HG03432 (cell line): ENCODE measurements around the gene FRMPD4.

Source experiments
- ATAC-seq: cut with Tn5 transposase; IDR thresholded peaks from one replicate; pipeline ENCODE4 v1.9.1; 2021; ENCODE audit warnings: mild to moderate bottlenecking, moderate library complexity; ENCODE audit not compliant: unreplicated experiment

Gene FRMPD4

DNA sequence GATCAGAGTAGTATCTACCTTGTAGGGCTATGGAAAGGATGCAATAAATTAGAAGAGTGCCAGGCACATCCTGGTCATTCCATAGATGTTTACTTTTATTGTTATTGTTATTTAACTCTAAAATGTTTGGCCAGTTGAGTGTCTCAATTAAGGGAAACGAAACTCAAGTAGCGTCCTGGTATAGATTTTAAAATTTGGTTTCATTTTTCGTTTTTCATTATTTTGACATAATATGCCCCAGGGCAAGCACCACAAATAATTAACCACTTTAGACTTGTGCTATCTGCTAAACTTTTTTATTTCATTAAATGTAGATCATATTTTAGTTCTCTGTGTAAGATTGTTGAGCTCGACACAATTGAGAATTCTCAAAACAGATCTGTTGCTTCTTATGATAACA is 473.2 kb downstream of the FRMPD4 start:
- ATAC-seq: no peak

DNA sequence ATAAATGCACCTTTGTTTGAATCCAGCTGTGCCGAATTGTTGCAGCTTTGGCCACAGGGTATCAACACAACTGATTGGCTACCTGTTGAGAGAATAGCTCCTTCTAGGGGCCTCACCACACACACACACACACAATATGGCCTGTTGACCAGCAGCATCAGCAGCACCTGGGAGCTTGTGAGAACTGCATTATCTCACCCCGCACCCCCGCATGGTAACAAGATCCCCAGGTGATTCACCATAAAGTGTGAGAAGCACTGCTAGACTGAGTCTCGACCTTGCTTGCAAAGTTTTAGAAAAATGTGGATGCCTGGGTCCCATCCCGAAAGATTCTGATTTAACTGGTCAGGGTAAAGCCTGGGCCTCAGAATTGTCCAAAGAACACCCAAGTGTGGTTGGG is 476.0 kb downstream of the FRMPD4 start:
- ATAC-seq: no peak

DNA sequence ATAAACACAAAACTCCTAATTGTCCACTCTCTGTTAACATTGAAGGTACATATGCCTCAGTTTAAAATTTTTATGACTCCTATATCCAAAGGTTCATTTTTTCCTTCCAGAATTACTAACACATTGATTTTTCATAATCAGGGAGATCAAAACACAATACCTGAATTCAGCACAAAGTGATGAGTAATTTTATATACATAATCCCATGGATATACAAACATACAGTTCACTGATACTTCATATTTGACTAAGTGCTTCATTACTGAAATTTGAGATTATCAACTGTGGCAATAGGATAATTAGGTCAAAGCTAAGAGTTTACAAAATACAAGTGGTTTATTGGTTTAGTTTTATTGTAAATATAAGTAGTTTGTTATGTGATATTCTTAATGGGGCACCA is 476.8 kb downstream of the FRMPD4 start:
- ATAC-seq: no peak

DNA sequence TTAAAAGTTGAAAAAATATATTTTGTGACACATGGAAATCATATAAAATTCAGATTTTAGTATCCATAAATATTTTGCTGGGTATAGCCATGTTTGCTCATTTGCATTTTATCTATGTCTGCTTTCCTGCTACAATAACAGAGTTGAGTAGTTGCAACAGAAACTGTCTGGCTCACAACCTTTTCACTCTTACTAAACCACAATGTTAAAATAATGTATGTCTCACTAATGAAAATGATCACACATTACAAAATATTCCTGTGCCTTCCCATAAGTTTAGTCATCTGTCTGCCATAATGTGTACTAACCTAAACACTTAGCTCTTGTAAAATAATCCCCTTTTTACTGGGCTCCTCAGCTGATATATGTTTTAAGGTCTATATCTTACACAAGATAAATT is 479.0 kb downstream of the FRMPD4 start:
- no peak for ATAC-seq

DNA sequence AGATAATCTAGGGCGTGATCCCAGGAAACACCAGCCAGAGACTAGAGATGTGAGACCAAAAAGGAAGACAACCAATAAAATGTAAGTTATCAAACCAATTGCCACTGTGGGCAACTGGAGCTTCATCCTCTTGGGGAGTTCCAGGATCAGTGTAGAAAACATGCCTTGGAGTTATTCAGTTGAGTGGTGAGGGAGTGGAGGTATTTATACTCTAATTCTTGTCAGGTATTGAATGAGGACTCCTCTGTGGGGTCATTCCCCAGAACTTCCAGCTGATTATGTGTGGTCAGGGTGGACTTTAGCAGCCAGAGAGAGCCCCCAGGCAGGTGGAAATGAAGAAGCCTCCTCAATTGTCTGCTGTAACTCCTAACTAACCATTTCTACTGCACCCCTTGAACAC is 509.0 kb downstream of the FRMPD4 start:
- no peak for ATAC-seq

DNA sequence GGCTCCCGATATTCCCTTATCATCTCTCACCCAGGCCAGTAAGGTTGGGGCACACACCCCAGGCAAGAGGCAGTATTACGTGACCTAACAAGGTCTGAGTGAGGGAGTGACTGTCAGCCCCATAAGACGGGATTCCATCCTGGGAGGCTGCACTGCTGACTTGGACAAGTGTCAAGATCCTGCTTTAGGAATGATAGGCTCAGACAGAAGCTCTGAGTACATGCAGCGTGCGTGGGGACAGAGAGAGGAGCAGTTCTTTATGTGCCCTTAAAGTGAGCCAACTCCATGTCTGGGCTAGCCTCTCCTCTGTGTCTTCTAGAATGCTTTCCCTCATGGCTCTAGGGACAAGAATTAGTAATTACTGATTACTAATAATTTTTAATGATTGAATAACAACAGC is 510.7 kb downstream of the FRMPD4 start:
- no peak for ATAC-seq

DNA sequence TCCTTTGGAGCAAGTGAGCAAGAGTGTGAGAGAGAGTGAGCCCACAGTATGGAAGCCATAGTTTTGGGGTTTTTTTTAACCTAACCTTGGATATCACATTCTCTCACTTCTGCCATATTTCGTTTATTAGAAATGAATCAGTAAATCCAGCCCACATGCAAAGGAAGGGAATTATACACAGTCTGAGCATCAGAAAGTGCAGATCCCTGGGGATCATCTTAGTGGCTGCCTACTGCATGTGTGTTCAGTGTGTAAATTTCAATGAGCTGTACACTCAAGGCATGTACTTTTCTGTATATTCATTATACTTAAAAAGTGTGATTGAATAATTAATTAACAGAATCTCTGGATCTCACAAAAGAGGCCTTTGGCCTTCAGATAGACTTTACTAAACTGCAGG is 519.2 kb downstream of the FRMPD4 start:
- no peak for ATAC-seq

DNA sequence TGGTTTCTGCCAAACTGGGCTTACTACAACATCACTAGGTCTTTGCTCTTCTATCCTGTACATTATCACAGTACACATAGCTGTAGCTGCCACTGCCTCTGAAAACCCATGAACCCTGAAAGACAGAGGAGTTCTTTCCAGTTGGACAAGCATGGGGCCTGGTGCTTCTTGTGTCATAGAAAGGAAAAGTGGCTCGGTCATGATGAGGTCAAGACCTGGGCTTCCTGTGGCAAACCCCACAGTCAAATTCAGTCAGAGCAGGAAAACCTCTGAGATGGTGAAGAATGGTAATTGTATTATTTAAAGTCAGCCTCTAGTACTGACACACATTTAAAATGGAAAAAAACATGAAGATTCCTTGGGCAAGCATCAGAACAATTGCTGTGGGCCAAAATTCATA is 519.6 kb downstream of the FRMPD4 start:
- peak; percentile 80 for ATAC-seq

DNA sequence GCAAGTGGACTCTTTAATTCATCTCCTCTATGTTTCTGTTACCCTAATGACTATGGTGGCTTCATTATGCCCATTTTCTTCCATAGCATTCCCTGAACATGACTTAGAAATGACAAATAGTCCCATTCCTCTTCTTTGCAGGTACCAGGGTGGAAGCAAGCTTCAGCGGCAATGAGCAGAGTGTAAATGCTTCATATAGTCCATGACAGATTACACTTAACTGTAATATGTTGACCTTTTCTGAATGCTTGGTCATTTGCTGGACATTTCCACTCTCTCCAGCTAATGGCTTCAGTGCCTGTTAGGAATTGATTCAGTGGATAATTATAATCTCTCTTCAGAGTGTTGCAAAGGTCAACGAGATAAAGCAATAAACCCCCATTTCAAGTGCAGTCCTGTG is 523.2 kb downstream of the FRMPD4 start:
- ATAC-seq: no peak

DNA sequence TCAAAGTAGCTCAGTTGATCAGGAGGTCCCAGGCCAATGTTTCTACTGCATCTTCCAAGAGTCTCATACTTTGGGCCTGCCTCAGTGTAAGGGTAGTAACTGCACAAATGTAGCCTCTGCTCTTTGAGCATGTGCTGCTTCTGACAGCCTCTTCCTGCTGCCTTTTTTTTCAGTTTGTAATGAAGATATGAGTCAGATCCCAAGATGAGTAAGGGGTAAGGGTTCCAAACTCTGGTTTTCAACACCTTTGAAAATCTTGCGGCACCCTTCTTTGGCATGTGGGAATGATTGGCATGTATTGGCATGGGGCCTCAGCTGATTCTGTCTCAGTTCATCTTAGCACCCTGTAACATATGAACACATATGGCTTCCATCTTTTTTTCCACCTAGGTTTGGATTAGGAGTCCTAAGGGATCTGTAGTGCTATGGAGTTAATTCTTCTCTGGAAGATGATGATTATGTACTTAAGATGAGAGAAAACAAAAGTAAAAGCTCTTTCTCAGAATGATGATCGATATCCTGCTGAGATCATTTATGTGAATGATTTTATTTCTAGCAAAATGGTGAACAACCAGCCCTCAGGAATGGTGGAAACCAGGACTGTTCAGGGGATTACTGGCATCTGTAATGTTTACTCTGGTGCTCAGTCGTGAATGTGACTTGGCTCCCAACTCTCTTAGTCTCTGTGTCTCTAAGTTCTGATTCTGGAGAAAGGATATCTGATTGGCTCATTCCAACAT is 534.3 kb downstream of the FRMPD4 start:
- no peak for ATAC-seq

DNA sequence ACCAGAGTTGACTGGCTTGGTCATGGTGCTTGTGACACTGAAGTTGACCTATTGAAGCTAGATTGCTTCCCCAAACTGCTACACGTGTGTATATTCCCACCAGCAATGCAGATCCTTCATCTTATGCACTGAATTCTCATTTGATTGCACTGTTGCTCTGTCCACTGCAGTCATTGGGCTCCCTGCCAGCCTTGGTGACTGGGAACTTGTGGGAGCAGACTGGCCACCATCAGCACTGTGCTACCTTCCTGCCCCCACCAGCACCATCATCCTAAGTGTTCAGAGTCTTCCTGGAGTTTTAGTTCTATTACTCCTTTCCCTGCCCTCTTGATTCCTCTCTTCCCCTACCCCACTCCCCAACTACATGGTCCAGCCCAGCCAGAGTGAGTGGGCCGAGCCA is 535.2 kb downstream of the FRMPD4 start:
- no peak for ATAC-seq

DNA sequence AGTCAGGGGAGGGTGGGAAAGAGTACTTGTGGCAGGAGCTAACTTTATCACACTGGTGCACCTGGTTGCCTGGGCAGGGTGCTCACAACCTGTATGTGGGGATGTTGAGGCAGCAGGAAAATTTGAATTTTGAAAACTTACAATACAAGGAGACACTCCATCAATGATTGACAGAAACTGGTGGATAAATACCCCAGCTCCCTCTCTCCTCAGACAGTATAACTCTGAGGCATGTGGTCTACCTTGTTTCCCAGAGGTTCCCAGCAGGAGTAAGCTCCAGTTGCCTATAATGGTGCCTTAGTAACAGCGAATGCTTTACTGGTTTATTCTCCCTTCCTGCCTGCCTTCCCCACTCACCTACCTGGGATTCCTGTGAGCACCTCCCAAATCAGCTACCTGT is 541.2 kb downstream of the FRMPD4 start:
- no peak for ATAC-seq

DNA sequence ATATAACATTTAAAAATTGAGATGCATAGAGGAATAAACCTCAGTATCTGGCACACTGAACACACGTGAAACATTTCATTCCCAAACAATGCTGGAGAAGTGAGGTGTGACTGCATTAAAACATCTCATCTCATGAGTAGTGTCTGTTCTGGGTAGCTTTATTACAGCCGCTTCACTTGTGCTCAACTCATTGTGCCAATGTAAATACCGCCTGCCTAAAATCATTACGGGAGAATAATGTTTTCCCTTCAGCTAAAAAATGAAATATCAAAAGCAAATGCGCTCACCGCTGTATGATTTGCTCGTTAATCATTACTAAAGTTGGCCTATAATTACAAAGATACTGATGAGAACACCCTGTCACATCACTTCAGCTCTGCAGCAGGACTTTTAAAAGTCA is 542.8 kb downstream of the FRMPD4 start:
- ATAC-seq: no peak

DNA sequence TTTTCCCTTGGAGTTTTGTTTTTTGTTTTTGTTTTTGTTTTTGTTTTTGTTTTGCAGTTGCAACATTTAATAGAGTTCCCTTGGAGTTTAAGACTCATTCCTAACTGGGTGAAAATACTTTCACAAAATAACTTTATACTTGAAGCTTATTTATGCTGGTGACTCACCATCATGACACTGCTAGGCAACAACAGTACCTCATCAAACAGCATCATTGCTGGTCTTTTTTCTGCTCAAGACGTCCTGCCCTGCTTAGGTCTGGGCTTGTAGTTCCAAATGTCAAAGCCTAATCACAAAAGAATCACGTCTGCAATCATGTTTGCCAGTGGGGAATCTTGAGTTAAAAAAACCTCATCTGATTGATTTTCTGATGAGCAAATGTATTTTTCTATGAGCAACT is 547.3 kb downstream of the FRMPD4 start:
- ATAC-seq: no peak

DNA sequence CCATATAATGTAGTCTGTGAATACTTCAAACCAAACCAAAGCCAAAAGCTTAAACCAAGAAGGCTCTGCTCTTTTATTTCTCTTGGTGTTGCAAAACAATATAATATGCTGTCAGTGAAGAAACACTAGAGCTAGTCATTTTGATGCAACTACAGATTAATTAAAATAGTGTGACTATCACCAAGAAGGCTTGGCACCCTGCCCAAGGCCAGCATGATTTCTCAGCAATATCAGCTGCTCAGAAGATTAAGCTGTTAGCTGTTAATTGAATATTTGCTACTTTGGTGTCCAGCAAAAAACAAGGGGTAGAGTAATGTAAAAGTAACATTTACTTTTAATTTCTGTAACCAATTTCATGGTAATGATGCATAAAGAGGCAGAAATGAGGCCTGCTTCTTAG is 548.1 kb downstream of the FRMPD4 start:
- ATAC-seq: no peak

DNA sequence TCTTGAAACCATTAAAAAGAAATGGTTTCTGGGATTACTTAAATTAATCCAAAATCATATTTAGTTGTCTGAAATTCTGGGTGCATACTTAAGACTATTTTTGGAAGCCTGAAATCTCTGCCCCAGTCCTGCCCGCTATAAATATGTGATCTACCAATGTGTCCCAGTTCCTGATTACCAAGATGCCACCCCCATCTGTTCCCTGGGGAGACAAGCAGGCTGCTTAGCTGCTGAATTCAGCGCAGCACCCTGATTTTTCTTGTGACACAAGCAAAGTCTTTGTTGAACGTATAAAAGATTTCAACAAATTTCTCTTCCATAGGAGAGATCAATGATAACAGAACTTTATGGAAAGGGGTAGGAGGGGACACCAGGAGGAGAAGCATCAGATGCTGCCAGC is 552.4 kb downstream of the FRMPD4 start:
- ATAC-seq: no peak

DNA sequence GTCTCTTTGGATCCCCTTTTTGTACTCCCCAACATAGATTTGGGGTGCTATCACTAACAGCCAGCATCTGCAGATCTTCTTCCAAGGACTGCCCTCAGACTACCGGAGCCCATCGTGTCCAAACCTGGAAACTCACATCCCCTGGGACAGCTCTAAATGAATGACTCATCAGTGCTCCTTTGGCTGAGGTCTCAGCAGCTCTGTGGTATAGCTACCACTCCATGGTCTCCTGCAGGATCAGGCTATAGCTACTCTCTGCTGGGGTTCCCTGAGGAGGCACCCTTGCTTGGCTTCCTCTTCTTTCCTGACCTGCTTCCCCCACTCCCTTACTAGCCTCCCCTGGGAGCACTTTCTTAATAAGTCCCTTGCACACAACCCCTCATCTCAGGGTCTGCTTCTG is 555.5 kb downstream of the FRMPD4 start:
- no peak for ATAC-seq

DNA sequence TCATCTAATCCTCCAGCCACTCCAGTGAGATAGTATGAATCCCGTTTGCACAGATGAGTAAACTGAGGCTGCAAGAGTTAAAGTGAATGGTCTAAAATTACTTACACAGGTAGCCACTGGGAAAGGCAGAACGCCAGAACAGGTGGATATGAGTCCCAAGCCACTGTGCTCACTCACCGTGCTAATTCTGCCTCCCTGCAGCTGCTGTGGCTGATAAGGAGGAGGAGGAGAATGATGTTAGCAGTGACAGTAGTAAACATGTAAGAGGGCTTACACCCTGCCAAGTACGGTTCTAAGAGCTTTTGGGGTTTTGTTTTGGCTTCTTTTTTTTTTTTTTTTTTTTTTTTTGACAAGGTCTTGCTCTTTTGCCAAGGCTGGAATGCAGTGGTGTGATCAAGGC is 562.5 kb downstream of the FRMPD4 start:
- no peak for ATAC-seq

DNA sequence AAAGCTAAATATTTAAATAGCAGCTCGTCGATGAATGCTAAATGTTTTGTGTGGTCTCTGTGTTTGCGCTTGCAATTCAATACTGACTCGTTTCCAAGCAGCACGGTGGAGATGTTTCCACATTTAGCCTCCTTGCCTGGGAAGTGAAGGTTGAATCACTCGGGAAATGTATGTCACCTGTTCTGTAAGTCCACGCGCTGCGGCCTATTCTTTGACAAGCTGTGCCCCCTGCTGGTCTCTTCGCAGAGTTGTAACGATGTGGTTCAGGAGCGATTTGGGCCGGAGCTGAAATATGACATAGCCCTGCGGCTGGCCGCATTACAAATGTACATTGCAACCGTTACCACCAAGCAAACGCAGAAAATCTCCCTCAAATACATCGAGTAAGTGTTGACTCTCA is 563.4 kb downstream of the FRMPD4 start:
- ATAC-seq: no peak

DNA sequence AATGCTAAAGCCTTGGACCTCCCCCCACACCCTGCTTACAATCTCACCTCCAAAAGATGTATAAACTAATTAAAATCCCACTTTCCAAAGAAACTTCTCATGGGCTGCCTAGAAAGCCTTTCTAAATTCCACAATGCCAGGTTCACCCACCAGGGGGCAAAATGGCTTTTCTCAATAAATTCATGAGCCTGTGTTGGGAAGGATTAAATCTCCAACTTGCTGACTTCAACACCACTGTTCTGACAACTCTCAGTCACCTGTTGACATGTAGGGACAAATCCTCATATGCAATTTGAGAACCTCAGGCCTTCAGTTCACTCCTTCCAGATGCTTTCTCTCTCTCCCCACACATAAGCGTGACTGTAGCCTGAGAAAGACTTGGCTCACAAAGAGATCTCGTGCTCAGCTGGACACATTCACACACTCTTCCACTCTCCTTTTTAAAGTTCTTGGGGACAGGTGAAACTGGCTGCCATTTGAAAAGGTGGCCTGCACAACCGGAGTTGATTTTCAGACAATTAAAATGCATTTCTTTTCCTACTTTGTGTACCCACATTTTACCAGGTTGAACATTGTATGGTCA is 564.3 kb downstream of the FRMPD4 start:
- no peak for ATAC-seq

DNA sequence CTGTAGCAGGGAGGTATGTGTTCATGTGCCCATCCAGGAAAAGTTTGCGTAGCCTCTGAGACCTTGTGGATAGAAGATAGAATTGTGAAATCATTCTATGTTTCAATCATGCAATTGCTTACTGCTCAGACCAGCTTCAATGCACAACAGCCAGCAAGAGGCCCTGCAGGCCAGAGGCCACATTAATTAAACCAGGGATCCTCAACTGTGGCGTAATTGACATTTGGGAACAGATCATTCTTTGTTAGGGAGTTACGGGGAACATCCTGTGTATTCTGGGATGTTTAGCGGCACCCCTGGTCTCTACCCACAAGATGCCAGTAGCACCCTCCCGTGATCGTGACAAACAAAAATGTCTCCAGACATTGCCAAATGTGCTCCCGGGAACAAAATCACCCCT is 566.4 kb downstream of the FRMPD4 start:
- ATAC-seq: no peak

DNA sequence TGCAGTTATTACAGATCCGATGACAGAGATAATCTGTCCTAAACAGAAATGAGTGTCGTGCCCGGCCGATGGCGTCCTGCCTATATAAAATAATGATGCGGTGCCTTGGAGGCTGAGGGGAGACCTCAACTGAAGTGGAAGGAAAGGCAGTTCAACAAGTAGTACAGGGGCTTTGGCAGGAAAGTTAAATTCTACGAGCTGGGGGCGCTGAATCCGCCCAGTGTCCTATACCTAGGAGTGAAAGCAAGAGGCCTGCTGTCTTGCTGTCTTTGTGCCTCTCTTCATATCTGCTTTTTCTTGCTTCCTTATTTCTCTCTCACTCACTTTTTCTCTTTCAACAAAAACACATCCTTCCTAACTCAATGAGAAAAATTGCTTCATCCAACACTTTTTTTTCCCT is 570.8 kb downstream of the FRMPD4 start:
- ATAC-seq: no peak

DNA sequence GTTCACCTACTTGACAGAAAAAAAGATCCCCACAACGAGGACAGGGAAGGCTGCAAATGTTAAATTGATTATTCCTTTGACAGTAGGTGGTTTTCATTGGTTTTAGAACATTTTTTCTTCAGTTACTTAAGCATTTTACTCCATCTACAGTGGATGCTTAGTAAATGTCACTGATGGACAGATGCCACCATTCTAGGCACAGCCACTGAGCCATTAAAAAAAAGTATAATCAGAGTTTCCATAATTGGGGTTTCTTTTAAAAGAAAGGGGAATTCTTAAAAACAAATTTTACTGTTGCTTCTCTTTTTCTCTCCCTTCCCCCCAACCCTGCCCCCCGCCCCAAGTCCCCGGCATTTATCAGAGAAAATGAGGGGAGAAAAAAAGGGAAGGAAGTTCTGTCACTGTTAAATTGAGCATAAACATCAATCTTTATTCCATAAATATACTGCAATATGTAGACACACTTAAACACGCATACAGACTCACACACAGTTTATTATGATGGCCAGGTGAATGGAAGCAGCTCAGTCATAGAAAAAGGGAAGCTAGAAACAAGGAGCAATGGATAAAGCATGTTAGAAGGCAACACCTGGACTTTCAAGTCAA is 573.3 kb downstream of the FRMPD4 start:
- no peak for ATAC-seq
